COLO668 (cell line): Measurements from ENCODE around the gene SP2.

ENCODE experiments used
- DNase-seq: peaks from one replicate; lab custom pipeline; 2025; ENCODE audit not compliant: unreplicated experiment; lab: John Stamatoyannopoulos, UW

The SP2 gene

GRCh38 chr17:47895856-47896671, at the start of gene SP2:
SP2 (plus strand) TSS chr17:47896236; CDS start chr17:47896287, 51 bp downstream.
- peak; percentile 96 for DNase-seq

GRCh38 chr17:47846716-47847340, 49.2 kb upstream of the SP2 start:
- no peak for DNase-seq

- DNase-seq, result no peak
Measured at GRCh38 chr17:47847341-47848197, 48.5 kb upstream of the SP2 start.

- no peak for DNase-seq
Measured at GRCh38 chr17:47848198-47848513, 47.9 kb upstream of the SP2 start.

- no peak for DNase-seq
Measured at GRCh38 chr17:47850373-47850691, 45.7 kb upstream of the SP2 start.

- peak; percentile 84 for DNase-seq
Measured at GRCh38 chr17:47850692-47851573, 45.1 kb upstream of the SP2 start, which contains the start of gene SP6. SP6 (minus strand) TSS chr17:47851163; CDS start chr17:47848429, 2,734 bp downstream.

GRCh38 chr17:47851764-47852112, 44.3 kb upstream of the SP2 start:
- DNase-seq, result no peak

- DNase-seq, result no peak
Measured at GRCh38 chr17:47852113-47852949, 43.7 kb upstream of the SP2 start.

GRCh38 chr17:47853616-47854015, 42.4 kb upstream of the SP2 start:
- DNase-seq, result no peak

- DNase-seq, result no peak
Measured at GRCh38 chr17:47855737-47856136, 40.3 kb upstream of the SP2 start.

GRCh38 chr17:47856830-47857229, 39.2 kb upstream of the SP2 start:
- DNase-seq, result no peak

GRCh38 chr17:47857551-47858455, 38.2 kb upstream of the SP2 start:
- no peak for DNase-seq

GRCh38 chr17:47860386-47860785, 35.6 kb upstream of the SP2 start:
- DNase-seq, result no peak

- no peak for DNase-seq
Measured at GRCh38 chr17:47862621-47863440, 33.2 kb upstream of the SP2 start.

- no peak for DNase-seq
Measured at GRCh38 chr17:47864791-47865216, 31.2 kb upstream of the SP2 start.

- no peak for DNase-seq
Measured at GRCh38 chr17:47866941-47867340, 29.1 kb upstream of the SP2 start.

- no peak for DNase-seq
Measured at GRCh38 chr17:47867813-47868533, 28.1 kb upstream of the SP2 start.
